GM12878 (cell line): ENCODE measurements around the gene CFLAR. TPM values are rescaled to one million over a fixed set of nuclear protein-coding genes. Genes with fewer than 3 reads are reported as not detected.

ENCODE experiments used
- BRCA1 ChIP-seq: IDR thresholded peaks from 2 replicates; pipeline ENCODE4 v1.6.1; 2011; ENCODE audit warnings: low read depth, low read length, improper control_type of control experiment
- CBX3 ChIP-seq: fragments of 200-600 bp; sonication (generic); IDR thresholded peaks from 2 replicates; pipeline ENCODE4 v1.6.1; 2016; ENCODE audit warnings: low read depth, borderline replicate concordance
- EZH2 ChIP-seq: IDR thresholded peaks from 2 replicates; pipeline ENCODE4 v1.6.1; 2012; ENCODE audit warnings: low read depth, mild to moderate bottlenecking, control low read depth, inconsistent platforms, low read length, borderline replicate concordance; ENCODE audit not compliant: control insufficient read depth
- FOXK2 ChIP-seq: fragments of 450-650 bp; IDR thresholded peaks from 2 replicates; pipeline ENCODE4 v1.6.1; 2017; ENCODE audit warnings: mild to moderate bottlenecking, moderate library complexity
- FOXM1 ChIP-seq: IDR thresholded peaks from 2 replicates; pipeline ENCODE4 v1.6.1; 2012; ENCODE audit warnings: low read depth, mild to moderate bottlenecking, inconsistent platforms, low read length, moderate library complexity
- MEF2A ChIP-seq: IDR thresholded peaks from 2 replicates; pipeline ENCODE4 v1.6.1; 2011; ENCODE audit warnings: low read depth, mild to moderate bottlenecking, low read length, moderate library complexity; ENCODE audit not compliant: insufficient read depth
- NKRF ChIP-seq: fragments of 450-650 bp; conservative IDR thresholded peaks from 2 replicates; pipeline ENCODE4 v1.6.1; 2017; ENCODE audit warnings: mild to moderate bottlenecking, moderate library complexity
- NR2C1 ChIP-seq: fragments of 450-650 bp; IDR thresholded peaks from 2 replicates; pipeline ENCODE4 v1.6.1; 2017; ENCODE audit warnings: antibody characterized with exemption, mild to moderate bottlenecking, moderate library complexity
- PAX5 ChIP-seq: IDR thresholded peaks from 2 replicates; pipeline ENCODE4 v1.6.1; 2011; ENCODE audit warnings: low read depth, low read length, borderline replicate concordance
- PAX8 ChIP-seq: fragments of 450-650 bp; IDR thresholded peaks from 2 replicates; pipeline ENCODE4 v1.6.1; 2017; ENCODE audit warnings: mild to moderate bottlenecking, moderate library complexity
- RBBP5 ChIP-seq: fragments of 200-600 bp; sonication (generic); conservative IDR thresholded peaks from 2 replicates; pipeline ENCODE4 v1.6.1; 2016
- RCOR1 ChIP-seq: conservative IDR thresholded peaks from 2 replicates; pipeline ENCODE4 v1.6.1; 2012; ENCODE audit warnings: low read depth, low read length, improper control_type of control experiment
- SMAD1 ChIP-seq: fragments of 450-650 bp; IDR thresholded peaks from 2 replicates; pipeline ENCODE4 v1.6.1; 2018; ENCODE audit warnings: mild to moderate bottlenecking, low read depth; ENCODE audit not compliant: partially characterized antibody
- SMAD5 ChIP-seq: IDR thresholded peaks from 2 replicates; pipeline ENCODE4 v1.6.1; 2016; ENCODE audit warnings: antibody characterized with exemption, low read depth
- SP1 ChIP-seq: IDR thresholded peaks from one replicate; pipeline ENCODE4 v1.6.1; 2011; ENCODE audit warnings: low read depth, low read length
- SRF ChIP-seq, 2 experiments: IDR thresholded peaks; 2 replicates each; pipeline ENCODE4 v1.6.1; 2011; ENCODE audit warnings: low read depth in 2 of 2, low read length in 2 of 2, mild to moderate bottlenecking in 1 of 2, moderate library complexity in 1 of 2
- STAT1 ChIP-seq: fragments of 450-650 bp; conservative IDR thresholded peaks from 2 replicates; pipeline ENCODE4 v1.6.1; 2014; ENCODE audit warnings: antibody characterized with exemption, mild to moderate bottlenecking
- SUPT20H ChIP-seq: IDR thresholded peaks from 2 replicates; pipeline ENCODE4 v1.6.1; 2011; ENCODE audit warnings: low read depth, mild to moderate bottlenecking, low read length, moderate library complexity, borderline replicate concordance; ENCODE audit not compliant: control insufficient read depth
- TAF1 ChIP-seq: IDR thresholded peaks from 2 replicates; pipeline ENCODE4 v1.6.1; 2011; ENCODE audit warnings: mild to moderate bottlenecking, low read depth, low read length, borderline replicate concordance
- TBL1XR1 ChIP-seq: IDR thresholded peaks from 2 replicates; pipeline ENCODE4 v1.6.1; 2012; ENCODE audit warnings: low read depth, low read length, improper control_type of control experiment
- ZNF24 ChIP-seq: fragments of 450-650 bp; IDR thresholded peaks from 2 replicates; pipeline ENCODE4 v1.6.1; 2017; ENCODE audit warnings: antibody characterized with exemption, mild to moderate bottlenecking
- ZSCAN29 ChIP-seq: fragments of 450-650 bp; IDR thresholded peaks from 2 replicates; pipeline ENCODE4 v1.6.1; 2017; ENCODE audit warnings: mild to moderate bottlenecking, moderate library complexity
- polyA plus RNA-seq, 11 experiments: library from polyadenylated mRNA; depleted of rRNA in 4 of 11; unstranded in 6 of 11; stranded (reverse) in 5 of 11; fragments of >200 nt; fragmentation: Nextera tagmentation in 4 of 11; fragmentation: Illumina TruSeq in 1 of 11; extraction: Ambion mirVana in 4 of 11; extraction: Trizol in 1 of 11; gene quantifications; 1 replicate in 1 of 11; 2 replicates in 10 of 11; pipeline versions ENCODE4 v1.2.1 to v1.2.3, GENCODE V29; 2011 to 2016; ENCODE audit warnings: inconsistent platforms in 2 of 11, missing spikeins in 2 of 11, low read depth in 1 of 11
- total RNA-seq, 4 experiments: library from RNA; depleted of rRNA in 3 of 4; stranded (reverse); fragments of >200 nt in 3 of 4; fragmentation: Illumina TruSeq in 1 of 4; extraction: Trizol in 1 of 4; gene quantifications; 2 replicates each; pipeline versions ENCODE4 v1.2.1 to v1.2.3, GENCODE V29; 2013 to 2021
- TF ChIP-seq, protein P1 (sequence below): IDR thresholded peaks from 2 replicates; pipeline ENCODE4 v1.6.1; 2012; ENCODE audit warnings: mild to moderate bottlenecking, low read depth, low read length
- TF ChIP-seq, protein P2 (sequence below): fragments of 450-650 bp; IDR thresholded peaks from 2 replicates; pipeline ENCODE4 v1.6.1; 2016; ENCODE audit warnings: mild to moderate bottlenecking
- TF ChIP-seq, protein P3 (sequence below): fragments of 150-350 bp; IDR thresholded peaks from 2 replicates; pipeline ENCODE4 v1.6.1; 2014; ENCODE audit warnings: mild to moderate bottlenecking, low read depth, low read length

The CFLAR gene
- total and polyA plus RNA-seq, 10 of the 15 experiments (the other 5 are each of a cell fraction or from before 2014, with no cell fraction given), result 80.6 to 181 (median 101) TPM

DNA sequence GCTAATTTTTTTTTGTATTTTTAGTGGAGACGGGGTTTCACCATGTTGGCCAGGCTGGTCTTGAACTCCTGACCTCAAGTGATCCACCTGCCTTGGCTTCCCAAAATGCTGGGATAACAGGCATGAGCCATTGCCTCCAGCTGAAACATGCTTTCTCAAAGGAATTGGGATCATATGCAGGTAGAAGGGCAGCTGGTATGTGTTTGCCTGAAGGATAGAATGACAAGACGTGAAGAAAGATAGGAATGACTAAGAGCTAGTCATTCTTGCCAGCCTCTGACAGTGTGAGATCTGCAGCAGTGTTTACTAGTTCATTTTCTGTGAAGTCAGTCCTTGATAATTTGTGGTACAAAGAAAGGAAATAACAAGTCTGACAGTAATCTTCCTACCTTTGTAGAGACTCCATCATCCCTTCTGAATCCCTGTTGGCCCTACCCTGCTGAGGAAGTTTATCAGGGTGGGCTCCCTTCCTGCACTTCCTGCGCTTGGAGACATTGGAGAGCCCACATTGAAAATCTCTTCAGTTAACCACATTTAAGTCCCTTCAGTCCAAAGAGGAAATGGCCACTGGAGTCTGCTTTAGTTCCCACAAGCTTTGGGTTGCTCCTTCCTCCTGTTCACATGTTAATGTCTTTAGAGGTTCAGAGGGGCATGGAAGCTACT is 14.7 kb downstream of the CFLAR start (continued):
- TF ChIP-seq FOXM1, result no peak
- TF ChIP-seq MEF2A, result no peak
- TF ChIP-seq SP1, result no peak
- no peak for TF ChIP-seq RCOR1
- TF ChIP-seq NKRF, result 0 out of 2 replicates have a peak, but pooled peaks have one; percentile 28
- TF ChIP-seq TAF1, result no peak
- TF ChIP-seq SRF (IDR thresholded peaks at IDR 0.05; ENCODE audit: low read depth in 2 of 2, low read length in 2 of 2), result no peak
- TF ChIP-seq, protein P1, sequence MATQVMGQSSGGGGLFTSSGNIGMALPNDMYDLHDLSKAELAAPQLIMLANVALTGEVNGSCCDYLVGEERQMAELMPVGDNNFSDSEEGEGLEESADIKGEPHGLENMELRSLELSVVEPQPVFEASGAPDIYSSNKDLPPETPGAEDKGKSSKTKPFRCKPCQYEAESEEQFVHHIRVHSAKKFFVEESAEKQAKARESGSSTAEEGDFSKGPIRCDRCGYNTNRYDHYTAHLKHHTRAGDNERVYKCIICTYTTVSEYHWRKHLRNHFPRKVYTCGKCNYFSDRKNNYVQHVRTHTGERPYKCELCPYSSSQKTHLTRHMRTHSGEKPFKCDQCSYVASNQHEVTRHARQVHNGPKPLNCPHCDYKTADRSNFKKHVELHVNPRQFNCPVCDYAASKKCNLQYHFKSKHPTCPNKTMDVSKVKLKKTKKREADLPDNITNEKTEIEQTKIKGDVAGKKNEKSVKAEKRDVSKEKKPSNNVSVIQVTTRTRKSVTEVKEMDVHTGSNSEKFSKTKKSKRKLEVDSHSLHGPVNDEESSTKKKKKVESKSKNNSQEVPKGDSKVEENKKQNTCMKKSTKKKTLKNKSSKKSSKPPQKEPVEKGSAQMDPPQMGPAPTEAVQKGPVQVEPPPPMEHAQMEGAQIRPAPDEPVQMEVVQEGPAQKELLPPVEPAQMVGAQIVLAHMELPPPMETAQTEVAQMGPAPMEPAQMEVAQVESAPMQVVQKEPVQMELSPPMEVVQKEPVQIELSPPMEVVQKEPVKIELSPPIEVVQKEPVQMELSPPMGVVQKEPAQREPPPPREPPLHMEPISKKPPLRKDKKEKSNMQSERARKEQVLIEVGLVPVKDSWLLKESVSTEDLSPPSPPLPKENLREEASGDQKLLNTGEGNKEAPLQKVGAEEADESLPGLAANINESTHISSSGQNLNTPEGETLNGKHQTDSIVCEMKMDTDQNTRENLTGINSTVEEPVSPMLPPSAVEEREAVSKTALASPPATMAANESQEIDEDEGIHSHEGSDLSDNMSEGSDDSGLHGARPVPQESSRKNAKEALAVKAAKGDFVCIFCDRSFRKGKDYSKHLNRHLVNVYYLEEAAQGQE, result no peak
- TF ChIP-seq, protein P2, sequence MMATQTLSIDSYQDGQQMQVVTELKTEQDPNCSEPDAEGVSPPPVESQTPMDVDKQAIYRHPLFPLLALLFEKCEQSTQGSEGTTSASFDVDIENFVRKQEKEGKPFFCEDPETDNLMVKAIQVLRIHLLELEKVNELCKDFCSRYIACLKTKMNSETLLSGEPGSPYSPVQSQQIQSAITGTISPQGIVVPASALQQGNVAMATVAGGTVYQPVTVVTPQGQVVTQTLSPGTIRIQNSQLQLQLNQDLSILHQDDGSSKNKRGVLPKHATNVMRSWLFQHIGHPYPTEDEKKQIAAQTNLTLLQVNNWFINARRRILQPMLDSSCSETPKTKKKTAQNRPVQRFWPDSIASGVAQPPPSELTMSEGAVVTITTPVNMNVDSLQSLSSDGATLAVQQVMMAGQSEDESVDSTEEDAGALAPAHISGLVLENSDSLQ, result no peak; the same call in 1 of the 2 replicates
- TF ChIP-seq PAX8, result no peak
- no peak for TF ChIP-seq STAT1
- no peak for TF ChIP-seq SUPT20H
- TF ChIP-seq FOXK2, result no peak
- no peak for TF ChIP-seq NR2C1
- TF ChIP-seq PAX5, result no peak
- no peak for TF ChIP-seq SMAD1
- TF ChIP-seq ZNF24, result no peak
- TF ChIP-seq RBBP5, result no peak
- TF ChIP-seq CBX3, result no peak
- no peak for TF ChIP-seq SMAD5
- no peak for TF ChIP-seq EZH2
- TF ChIP-seq, protein P3, sequence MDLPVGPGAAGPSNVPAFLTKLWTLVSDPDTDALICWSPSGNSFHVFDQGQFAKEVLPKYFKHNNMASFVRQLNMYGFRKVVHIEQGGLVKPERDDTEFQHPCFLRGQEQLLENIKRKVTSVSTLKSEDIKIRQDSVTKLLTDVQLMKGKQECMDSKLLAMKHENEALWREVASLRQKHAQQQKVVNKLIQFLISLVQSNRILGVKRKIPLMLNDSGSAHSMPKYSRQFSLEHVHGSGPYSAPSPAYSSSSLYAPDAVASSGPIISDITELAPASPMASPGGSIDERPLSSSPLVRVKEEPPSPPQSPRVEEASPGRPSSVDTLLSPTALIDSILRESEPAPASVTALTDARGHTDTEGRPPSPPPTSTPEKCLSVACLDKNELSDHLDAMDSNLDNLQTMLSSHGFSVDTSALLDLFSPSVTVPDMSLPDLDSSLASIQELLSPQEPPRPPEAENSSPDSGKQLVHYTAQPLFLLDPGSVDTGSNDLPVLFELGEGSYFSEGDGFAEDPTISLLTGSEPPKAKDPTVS, result no peak
- no peak for TF ChIP-seq TBL1XR1
- no peak for TF ChIP-seq ZSCAN29
- no peak for TF ChIP-seq BRCA1
